ENCODE data around the gene CNTN6. TPM values are rescaled to one million over a fixed set of nuclear protein-coding genes. Genes with fewer than 3 reads are reported as not detected.
"Not testable (repeated sequence)": the region's sequence is repeated elsewhere in the genome, so short reads cannot be mapped to it uniquely, and the experiment has no call there.

The CNTN6 gene
- total RNA-seq, 1 donor from 2014 or later = 0.98 TPM

DNA sequence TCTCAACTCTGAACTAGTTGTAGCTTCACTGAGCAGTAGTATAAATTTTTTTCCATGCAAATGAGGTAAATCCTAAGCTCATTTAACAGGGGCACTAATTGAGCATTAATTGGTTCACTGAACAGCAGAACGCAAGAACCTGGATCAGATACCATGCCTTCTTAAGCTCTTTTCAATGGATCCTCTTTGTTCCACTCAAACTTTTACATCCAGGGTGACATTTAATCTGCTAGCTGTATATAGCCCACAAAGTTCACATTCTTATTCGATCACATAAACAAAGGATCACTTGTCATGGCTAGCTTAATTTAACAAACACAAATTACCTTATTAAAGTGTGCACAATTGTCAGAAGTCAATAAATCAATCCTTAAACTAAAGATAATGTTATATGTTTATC is 281.6 kb downstream of the CNTN6 start:
- no peak for DNase-seq (ENCODE audit: extremely low spot score in 2 of 2)
- no peak for TF ChIP-seq POLR2AphosphoS5 (IDR thresholded peaks at IDR 0.05; ENCODE audit: insufficient read depth in 1 of 2, low read depth in 1 of 2)
- TF ChIP-seq POLR2A (IDR thresholded peaks at IDR 0.05) = no peak
- TF ChIP-seq, protein P1, sequence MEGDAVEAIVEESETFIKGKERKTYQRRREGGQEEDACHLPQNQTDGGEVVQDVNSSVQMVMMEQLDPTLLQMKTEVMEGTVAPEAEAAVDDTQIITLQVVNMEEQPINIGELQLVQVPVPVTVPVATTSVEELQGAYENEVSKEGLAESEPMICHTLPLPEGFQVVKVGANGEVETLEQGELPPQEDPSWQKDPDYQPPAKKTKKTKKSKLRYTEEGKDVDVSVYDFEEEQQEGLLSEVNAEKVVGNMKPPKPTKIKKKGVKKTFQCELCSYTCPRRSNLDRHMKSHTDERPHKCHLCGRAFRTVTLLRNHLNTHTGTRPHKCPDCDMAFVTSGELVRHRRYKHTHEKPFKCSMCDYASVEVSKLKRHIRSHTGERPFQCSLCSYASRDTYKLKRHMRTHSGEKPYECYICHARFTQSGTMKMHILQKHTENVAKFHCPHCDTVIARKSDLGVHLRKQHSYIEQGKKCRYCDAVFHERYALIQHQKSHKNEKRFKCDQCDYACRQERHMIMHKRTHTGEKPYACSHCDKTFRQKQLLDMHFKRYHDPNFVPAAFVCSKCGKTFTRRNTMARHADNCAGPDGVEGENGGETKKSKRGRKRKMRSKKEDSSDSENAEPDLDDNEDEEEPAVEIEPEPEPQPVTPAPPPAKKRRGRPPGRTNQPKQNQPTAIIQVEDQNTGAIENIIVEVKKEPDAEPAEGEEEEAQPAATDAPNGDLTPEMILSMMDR (IDR thresholded peaks at IDR 0.05) = no peak
- H3K4me1 ChIP-seq = no peaks in the 10 kb centered on the region
- H3K27me3 ChIP-seq = no peaks in the 10 kb centered on the region
- no peak overlapping the region for H3K27ac ChIP-seq
- no peak overlapping the region for H3K4me3 ChIP-seq
- intact Hi-C loops (cut with DNase I) = no loop called here
- no peaks in the 10 kb centered on the region for H3K9me3 ChIP-seq
- H3K36me3 ChIP-seq = no peaks in the 10 kb centered on the region

DNA sequence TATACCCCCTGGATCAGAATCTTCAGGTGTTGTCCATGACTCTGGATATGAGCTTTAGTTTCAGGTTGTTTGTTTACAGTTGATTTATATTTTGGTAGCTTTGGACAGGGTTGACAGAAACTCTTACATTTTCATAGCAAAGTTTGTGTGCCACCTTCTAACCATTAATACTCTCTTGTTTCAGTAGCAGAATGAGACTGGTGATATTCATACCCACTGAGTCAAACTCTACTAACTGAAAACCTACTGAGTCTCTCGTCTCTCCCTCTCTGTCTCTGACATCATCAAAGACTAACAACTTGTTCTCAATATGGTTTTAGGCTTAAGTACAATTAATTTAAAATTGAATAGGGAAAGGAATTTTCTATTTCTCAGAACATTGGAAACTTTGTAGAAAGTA is 282.3 kb downstream of the CNTN6 start:
- no peak for DNase-seq (ENCODE audit: extremely low spot score in 2 of 2)
- Histone ChIP-seq H3K4me1 (no peaks in the 10 kb centered on the region), H3K27me3 (no peaks in the 10 kb centered on the region), H3K36me3 (no peaks in the 10 kb centered on the region), H3K9me3 (no peaks in the 10 kb centered on the region), H3K27ac (no peak overlapping the region), H3K4me3 (no peak overlapping the region)
- TF ChIP-seq POLR2AphosphoS5 (IDR thresholded peaks at IDR 0.05; ENCODE audit: insufficient read depth in 1 of 2, low read depth in 1 of 2) (no peak), POLR2A (IDR thresholded peaks at IDR 0.05) (no peak)
- TF ChIP-seq, protein P1 (IDR thresholded peaks at IDR 0.05) = no peak
- intact Hi-C loops (cut with DNase I) = no loop called here

DNA sequence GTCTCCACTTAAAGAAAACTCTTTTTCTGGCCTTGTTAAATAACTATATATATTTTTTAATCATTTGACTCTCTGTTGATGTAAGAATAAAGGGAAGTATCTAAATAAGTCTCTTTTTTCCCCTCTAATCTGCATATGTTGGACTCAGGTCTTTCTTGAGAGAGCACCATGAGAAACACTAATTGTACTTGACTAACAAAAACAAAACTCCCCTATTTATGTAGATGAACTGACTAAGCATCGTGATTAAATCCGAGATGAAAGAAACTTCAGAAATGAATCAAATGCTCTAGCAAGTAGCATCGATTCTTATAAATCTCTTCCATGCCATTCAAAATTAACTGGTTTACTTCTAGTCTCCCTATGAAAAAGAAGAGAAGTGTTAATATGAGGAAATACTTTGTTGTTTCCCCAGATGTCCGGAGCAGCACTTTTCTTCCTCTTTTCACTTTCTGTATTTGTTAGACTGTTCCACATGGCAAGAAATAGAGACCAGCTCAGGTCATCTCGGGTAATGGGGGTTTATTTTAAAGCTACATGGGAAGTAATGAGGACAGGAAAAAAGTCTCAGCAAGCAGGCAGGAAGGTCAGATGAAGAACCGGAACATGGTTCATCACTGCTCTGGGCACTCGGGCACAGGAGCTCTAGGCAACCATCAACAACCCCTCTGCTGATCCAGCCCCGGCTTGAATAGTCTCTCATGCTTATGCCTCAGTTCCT is 288.3 kb downstream of the CNTN6 start:
- H3K36me3 ChIP-seq = no peaks in the 10 kb centered on the region
- TF ChIP-seq POLR2AphosphoS5 (IDR thresholded peaks at IDR 0.05; ENCODE audit: insufficient read depth in 1 of 2, low read depth in 1 of 2) (no peak), POLR2A (IDR thresholded peaks at IDR 0.05) (no peak)
- TF ChIP-seq, protein P1 (IDR thresholded peaks at IDR 0.05) = no peak
- intact Hi-C loops (cut with DNase I) = no loop called here
- H3K4me1 ChIP-seq = no peaks in the 10 kb centered on the region
- no peak overlapping the region for H3K4me3 ChIP-seq
- no peaks in the 10 kb centered on the region for H3K27me3 ChIP-seq
- H3K27ac ChIP-seq = no peak overlapping the region
- no peaks in the 10 kb centered on the region for H3K9me3 ChIP-seq
- no peak for DNase-seq (ENCODE audit: extremely low spot score in 2 of 2)

DNA sequence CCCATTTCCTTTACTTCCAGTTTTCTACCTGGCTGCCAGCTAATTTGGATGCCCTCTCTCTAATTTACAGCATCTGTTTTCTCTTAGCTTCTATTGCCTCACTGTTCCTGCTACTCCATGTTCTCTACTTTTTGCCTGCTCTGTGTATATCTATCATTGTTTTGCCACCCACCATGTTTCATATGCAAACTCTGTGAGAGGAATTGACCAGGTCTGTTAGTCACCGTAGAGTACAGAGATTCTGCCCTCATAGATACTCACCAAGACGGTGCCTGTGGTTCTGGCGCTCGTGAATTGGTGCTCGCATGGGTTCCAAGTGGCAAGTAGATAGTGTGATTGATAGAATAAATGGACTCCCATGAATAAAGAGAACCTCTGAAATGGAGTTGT is 288.8 kb downstream of the CNTN6 start:
- Histone ChIP-seq H3K4me3 (no peak overlapping the region), H3K36me3 (no peaks in the 10 kb centered on the region), H3K27me3 (no peaks in the 10 kb centered on the region), H3K4me1 (no peaks in the 10 kb centered on the region), H3K27ac (no peak overlapping the region), H3K9me3 (no peaks in the 10 kb centered on the region)
- intact Hi-C loops (cut with DNase I) = no loop called here
- TF ChIP-seq POLR2AphosphoS5 (IDR thresholded peaks at IDR 0.05; ENCODE audit: insufficient read depth in 1 of 2, low read depth in 1 of 2) = no peak
- no peak for TF ChIP-seq POLR2A (IDR thresholded peaks at IDR 0.05)
- TF ChIP-seq, protein P1 (IDR thresholded peaks at IDR 0.05) = no peak
- DNase-seq (ENCODE audit: extremely low spot score in 2 of 2) = no peak

DNA sequence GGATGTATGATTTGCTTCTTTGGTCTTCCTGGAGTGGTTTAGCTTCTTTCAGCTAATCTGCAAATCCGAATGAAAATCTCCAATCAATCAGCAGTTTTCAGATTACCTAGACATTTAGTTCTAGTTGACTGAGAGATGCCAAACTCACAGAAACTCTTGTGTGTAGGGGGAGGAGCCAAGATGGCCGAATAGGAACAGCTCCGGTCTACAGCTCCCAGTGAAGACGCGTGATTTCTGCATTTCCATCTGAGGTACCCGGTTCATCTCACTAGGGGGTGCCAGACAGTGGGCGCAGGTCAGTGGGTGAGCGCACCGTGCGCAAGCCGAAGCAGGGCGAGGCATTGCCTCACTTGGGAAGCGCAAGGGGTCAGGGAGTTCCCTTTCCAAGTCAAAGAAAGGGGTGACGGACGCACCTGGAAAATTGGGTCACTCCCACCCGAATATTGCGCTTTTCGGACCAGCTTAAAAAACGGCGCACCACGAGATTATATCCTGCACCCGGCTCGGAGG is 294.6 kb downstream of the CNTN6 start:
- H3K27me3 ChIP-seq; H3K4me1 ChIP-seq; H3K4me3 ChIP-seq; DNase-seq (ENCODE audit: extremely low spot score in 2 of 2); intact Hi-C loops (cut with DNase I); H3K36me3 ChIP-seq; H3K9me3 ChIP-seq; H3K27ac ChIP-seq: not testable (repeated sequence)

All from vagina (tissue), 2 donors.